Measurements from ENCODE around the gene PMM2. TPM values are rescaled to one million over a fixed set of nuclear protein-coding genes. Genes with fewer than 3 reads are reported as not detected.
"Not testable (repeated sequence)": the region's sequence is repeated elsewhere in the genome, so short reads cannot be mapped to it uniquely, and the experiment has no call there.

PMM2 gene
- total RNA-seq, 1 donor from 2014 or later: 15.9 TPM

GRCh38 chr16:8775359-8775758 is 22.3 kb upstream of the PMM2 start:
- intact Hi-C loops (cut with DNase I): no loop called here
- ATAC-seq (no peak), DNase-seq (ENCODE audit: missing footprints) (no peak)

GRCh38 chr16:8776129-8776584 is 21.5 kb upstream of the PMM2 start:
- intact Hi-C loops (cut with DNase I): no loop called here
- ATAC-seq (no peak), DNase-seq (ENCODE audit: missing footprints) (no peak)

- intact Hi-C loops (cut with DNase I): no loop called here
- ATAC-seq (no peak), DNase-seq (ENCODE audit: missing footprints) (no peak)
Observed at GRCh38 chr16:8777217-8777616, 20.4 kb upstream of the PMM2 start.

- DNase-seq (ENCODE audit: missing footprints) (no peak), ATAC-seq (no peak)
- intact Hi-C loops (cut with DNase I): no loop called here
Observed at GRCh38 chr16:8781797-8782196, 15.8 kb upstream of the PMM2 start.

GRCh38 chr16:8782673-8783072 is 15.0 kb upstream of the PMM2 start:
- DNase-seq (ENCODE audit: missing footprints): no peak
- no peak for ATAC-seq
- intact Hi-C loops (cut with DNase I): no loop called here

- intact Hi-C loops (cut with DNase I): no loop called here
- DNase-seq (ENCODE audit: missing footprints): no peak
- ATAC-seq: no peak
Observed at GRCh38 chr16:8785408-8785807, 12.2 kb upstream of the PMM2 start.

- ATAC-seq; DNase-seq (ENCODE audit: missing footprints); intact Hi-C loops (cut with DNase I): not testable (repeated sequence)
Observed at GRCh38 chr16:8786316-8786715, 11.3 kb upstream of the PMM2 start.

GRCh38 chr16:8788578-8789172 is 9.0 kb upstream of the PMM2 start:
- DNase-seq (ENCODE audit: missing footprints) (no peak), ATAC-seq (no peak)
- intact Hi-C loops (cut with DNase I): no loop called here

GRCh38 chr16:8795091-8795490 is 2.5 kb upstream of the PMM2 start:
- ATAC-seq: no peak
- intact Hi-C loops (cut with DNase I): loop anchor here (5.0 kb wide), 2 partner anchors 72 to 228 kb away; partner anchors contain the start of gene CARHSP1
- DNase-seq (ENCODE audit: missing footprints): no peak

GRCh38 chr16:8795818-8796217 is 1.8 kb upstream of the PMM2 start:
- no peak for DNase-seq (ENCODE audit: missing footprints)
- intact Hi-C loops (cut with DNase I): loop anchor here (5.0 kb wide), 2 partner anchors 71 to 229 kb away; partner anchors contain the start of gene CARHSP1
- no peak for ATAC-seq

GRCh38 chr16:8796469-8797363 is 923 bp upstream of the PMM2 start:
- DNase-seq (ENCODE audit: missing footprints) (no peak), ATAC-seq (no peak)
- intact Hi-C loops (cut with DNase I): loop anchor here (5.0 kb wide), 2 partner anchors 71 to 229 kb away; partner anchors contain the start of gene CARHSP1

- intact Hi-C loops (cut with DNase I): loop anchor here (5.0 kb wide), 2 partner anchors 69 to 231 kb away; partner anchors contain the start of gene CARHSP1
- DNase-seq (ENCODE audit: missing footprints): no peak
- no peak for ATAC-seq
Observed at GRCh38 chr16:8798174-8798527, 512 bp downstream of the PMM2 start.

GRCh38 chr16:8798535-8799157 is 1.0 kb downstream of the PMM2 start:
- DNase-seq (ENCODE audit: missing footprints) (no peak), ATAC-seq (no peak)
- intact Hi-C loops (cut with DNase I): loop anchor here (5.0 kb wide), 2 partner anchors 69 to 231 kb away; partner anchors contain the start of gene CARHSP1

- ATAC-seq (no peak), DNase-seq (ENCODE audit: missing footprints) (no peak)
- intact Hi-C loops (cut with DNase I): no loop called here
Observed at GRCh38 chr16:8801701-8802100, 4.1 kb downstream of the PMM2 start.

GRCh38 chr16:8803733-8804132 is 6.1 kb downstream of the PMM2 start:
- intact Hi-C loops (cut with DNase I); DNase-seq (ENCODE audit: missing footprints); ATAC-seq: not testable (repeated sequence)

GRCh38 chr16:8804313-8804712 is 6.7 kb downstream of the PMM2 start:
- ATAC-seq (no peak), DNase-seq (ENCODE audit: missing footprints) (no peak)
- intact Hi-C loops (cut with DNase I): no loop called here

GRCh38 chr16:8806272-8806983 is 8.8 kb downstream of the PMM2 start:
- DNase-seq (ENCODE audit: missing footprints) (no peak), ATAC-seq (no peak)
- intact Hi-C loops (cut with DNase I): no loop called here

GRCh38 chr16:8807189-8807588 is 9.6 kb downstream of the PMM2 start:
- ATAC-seq: no peak
- DNase-seq (ENCODE audit: missing footprints): no peak
- intact Hi-C loops (cut with DNase I): no loop called here

- intact Hi-C loops (cut with DNase I): no loop called here
- ATAC-seq (no peak), DNase-seq (ENCODE audit: missing footprints) (no peak)
Observed at GRCh38 chr16:8808009-8808408, 10.4 kb downstream of the PMM2 start.

All from Right ventricle myocardium inferior (tissue), 1 donor.